WTC11 (cell line): Measurements from ENCODE around the gene CBFA2T3. TPM values are rescaled to one million over a fixed set of nuclear protein-coding genes. Genes with fewer than 3 reads are reported as not detected.

ENCODE experiments used
- ATAC-seq: fragments of 200-7000 bp; cut with Tn5 transposase; 2 replicates; pipeline ENCODE4 v1.10.0; 2021; ENCODE audit warnings: mild to moderate bottlenecking, moderate library complexity
- CTCF ChIA-PET: fragments of 300-600 bp; sonication (Branson Sonifier 250); formaldehyde crosslinking; loops from one replicate; lab custom pipeline; 2021; ENCODE audit warnings: antibody characterized with exemption; lab: Charles Lee
- POLR2A ChIA-PET: fragments of 350-600 bp; sonication (Branson Sonifier 250); formaldehyde crosslinking; loops from one replicate; lab custom pipeline; 2021; ENCODE audit warnings: antibody characterized with exemption; lab: Charles Lee
- DNase-seq: peaks from one replicate; pipeline ENCODE4 v3.0.0; 2021; ENCODE audit warnings: low spot score
- H3K27ac Mint-ChIP-seq: 2 replicates; pipeline ENCODE4 v1.8.0; 2021; ENCODE audit warnings: mixed read lengths
- H3K27me3 Mint-ChIP-seq: 2 replicates; pipeline ENCODE4 v1.8.0; 2021; ENCODE audit warnings: low read depth, mild to moderate bottlenecking, moderate library complexity, mixed read lengths
- H3K36me3 Mint-ChIP-seq: 2 replicates; pipeline ENCODE4 v1.8.0; 2021; ENCODE audit warnings: mixed read lengths
- H3K4me1 Mint-ChIP-seq: 2 replicates; pipeline ENCODE4 v1.8.0; 2022; ENCODE audit warnings: mixed read lengths
- H3K4me3 Mint-ChIP-seq: 2 replicates; pipeline ENCODE4 v1.8.0; 2021; ENCODE audit warnings: mild to moderate bottlenecking, moderate library complexity, mixed read lengths
- H3K9me3 Mint-ChIP-seq: 2 replicates; pipeline ENCODE4 v1.8.0; 2021; ENCODE audit warnings: mixed read lengths
- AR ChIP-seq: fragments of 250-450 bp; sonication (Bioruptor Pico); IDR thresholded peaks from 2 replicates; pipeline ENCODE4 v1.9.0; 2021; ENCODE audit warnings: mild to moderate bottlenecking
- ATF2 ChIP-seq: sonication (generic); formaldehyde crosslinking; IDR thresholded peaks from 2 replicates; pipeline ENCODE4 v1.8.1; 2022; ENCODE audit warnings: low read depth, missing genetic modification reagents, borderline replicate concordance
- CREB1 ChIP-seq: sonication (generic); formaldehyde crosslinking; IDR thresholded peaks from 2 replicates; pipeline ENCODE4 v1.8.0; 2023; ENCODE audit warnings: mild to moderate bottlenecking, missing genetic modification reagents
- E2F5 ChIP-seq: sonication (generic); formaldehyde crosslinking; IDR thresholded peaks from 2 replicates; pipeline ENCODE4 v1.8.1; 2022; ENCODE audit warnings: mild to moderate bottlenecking, moderate library complexity, missing genetic modification reagents
- EMX1 ChIP-seq: fragments of 250-450 bp; sonication (Bioruptor Pico); IDR thresholded peaks from 2 replicates; pipeline ENCODE4 v1.8.0; 2021; ENCODE audit warnings: mild to moderate bottlenecking
- ERG ChIP-seq: fragments of 250-450 bp; sonication (Bioruptor Pico); IDR thresholded peaks from 2 replicates; pipeline ENCODE4 v1.8.0; 2021; ENCODE audit warnings: mild to moderate bottlenecking
- FOXP1 ChIP-seq: sonication (generic); formaldehyde crosslinking; IDR thresholded peaks from 2 replicates; pipeline ENCODE4 v1.8.0; 2022; ENCODE audit warnings: missing genetic modification reagents, mild to moderate bottlenecking, moderate library complexity, borderline replicate concordance
- HMGXB4 ChIP-seq: sonication (generic); formaldehyde crosslinking; IDR thresholded peaks from 2 replicates; pipeline ENCODE4 v1.8.1; 2023; ENCODE audit warnings: mild to moderate bottlenecking, moderate library complexity, missing genetic modification reagents
- KAT7 ChIP-seq: sonication (generic); formaldehyde crosslinking; IDR thresholded peaks from 2 replicates; pipeline ENCODE4 v1.8.1; 2023; ENCODE audit warnings: missing genetic modification reagents, mild to moderate bottlenecking, borderline replicate concordance
- NFYB ChIP-seq: sonication (generic); formaldehyde crosslinking; conservative IDR thresholded peaks from 2 replicates; pipeline ENCODE4 v1.8.0; 2022; ENCODE audit warnings: low read depth, missing genetic modification reagents
- NR2C2 ChIP-seq: sonication (generic); formaldehyde crosslinking; IDR thresholded peaks from 2 replicates; pipeline ENCODE4 v1.8.0; 2022; ENCODE audit warnings: mild to moderate bottlenecking, missing genetic modification reagents
- PRRX2 ChIP-seq: fragments of 250-450 bp; sonication (Bioruptor Pico); IDR thresholded peaks from 2 replicates; pipeline ENCODE4 v1.8.0; 2021; ENCODE audit warnings: mild to moderate bottlenecking
- RORB ChIP-seq: fragments of 250-450 bp; sonication (Bioruptor Pico); IDR thresholded peaks from 2 replicates; pipeline ENCODE4 v1.9.0; 2021; ENCODE audit warnings: mild to moderate bottlenecking
- SOX15 ChIP-seq: fragments of 250-450 bp; sonication (Bioruptor Pico); IDR thresholded peaks from 2 replicates; pipeline ENCODE4 v1.9.0; 2021; ENCODE audit warnings: mild to moderate bottlenecking
- ZMAT4 ChIP-seq: fragments of 250-450 bp; sonication (Bioruptor Pico); IDR thresholded peaks from 2 replicates; pipeline ENCODE4 v1.9.0; 2021; ENCODE audit warnings: mild to moderate bottlenecking
- ZNF281 ChIP-seq: sonication (generic); formaldehyde crosslinking; IDR thresholded peaks from 2 replicates; pipeline ENCODE4 v1.8.0; 2023; ENCODE audit warnings: mild to moderate bottlenecking, missing genetic modification reagents
- ZNF317 ChIP-seq: sonication (generic); formaldehyde crosslinking; IDR thresholded peaks from 2 replicates; pipeline ENCODE4 v1.8.1; 2023; ENCODE audit warnings: low read depth, mild to moderate bottlenecking, moderate library complexity, missing genetic modification reagents, borderline replicate concordance
- ZNF425 ChIP-seq: fragments of 250-450 bp; sonication (Bioruptor Pico); conservative IDR thresholded peaks from 2 replicates; pipeline ENCODE4 v1.9.0; 2021; ENCODE audit warnings: mild to moderate bottlenecking
- total RNA-seq: library from RNA; stranded (reverse); gene quantifications from 3 replicates; pipeline ENCODE4 v1.2.3, GENCODE V29; 2021

Gene CBFA2T3
- total RNA-seq, 1 experiment from 2014 or later: 2.6 TPM

- no peaks in the 10 kb centered on the region for H3K36me3 Mint-ChIP-seq
- POLR2A ChIA-PET: no interaction called here
- peaks cover 2% of the 10 kb centered on the region; the same call in 1 of the 2 replicates for H3K4me1 Mint-ChIP-seq
- H3K27ac Mint-ChIP-seq: no peak overlapping the region
- ATAC-seq (no peak), DNase-seq (no peak)
- H3K4me3 Mint-ChIP-seq: no peak overlapping the region
- no peaks in the 10 kb centered on the region for H3K27me3 Mint-ChIP-seq
- CTCF ChIA-PET: no interaction called here
- no peak for TF ChIP-seq ATF2 (CRISPR knock-in tag)
- no peak for TF ChIP-seq AR (CRISPR knock-in tag)
- TF ChIP-seq EMX1 (CRISPR knock-in tag): no peak
- no peak for TF ChIP-seq FOXP1 (CRISPR knock-in tag)
- TF ChIP-seq RORB (CRISPR knock-in tag): no peak
- H3K9me3 Mint-ChIP-seq: no peaks in the 10 kb centered on the region
Measured at GRCh38 chr16:88903267-88903666, 73.7 kb downstream of the CBFA2T3 start.

GRCh38 chr16:88902744-88903143 is 74.3 kb downstream of the CBFA2T3 start:
- Mint-ChIP-seq H3K27me3 (no peaks in the 10 kb centered on the region), H3K27ac (peak overlapping the region; percentile 57; the same call in 1 of the 2 replicates), H3K9me3 (no peaks in the 10 kb centered on the region), H3K36me3 (no peaks in the 10 kb centered on the region), H3K4me1 (peaks cover 2% of the 10 kb centered on the region; the same call in 1 of the 2 replicates), H3K4me3 (no peak overlapping the region)
- TF ChIP-seq KAT7 (no peak), ZMAT4 (CRISPR knock-in tag) (no peak)
- no peak for DNase-seq
- ChIA-PET POLR2A (no interaction called here), CTCF (no interaction called here)
- ATAC-seq: no peak

- DNase-seq (peak; percentile 46), ATAC-seq (peak; percentile 17)
- ChIA-PET CTCF (interaction anchor here (0.8 to 2.4 kb wide), 8 partner anchors 21 to 266 kb away, joined by 3 to 11 read pairs (median 4); no protein-coding TSS in a partner anchor), POLR2A (no interaction called here)
- Mint-ChIP-seq H3K27me3 (no peaks in the 10 kb centered on the region), H3K4me1 (peaks cover 2% of the 10 kb centered on the region; the same call in 1 of the 2 replicates), H3K27ac (no peak overlapping the region), H3K9me3 (no peaks in the 10 kb centered on the region), H3K4me3 (no peak overlapping the region), H3K36me3 (no peaks in the 10 kb centered on the region)
- TF ChIP-seq SOX15 (CRISPR knock-in tag) (no peak), ZNF317 (CRISPR knock-in tag) (no peak), CREB1 (CRISPR knock-in tag) (no peak), E2F5 (CRISPR knock-in tag) (no peak), HMGXB4 (CRISPR knock-in tag) (no peak), NFYB (no peak), ZNF425 (no peak), ERG (CRISPR knock-in tag) (no peak), NR2C2 (CRISPR knock-in tag) (no peak), ZNF281 (no peak), PRRX2 (no peak)
Measured at GRCh38 chr16:88901718-88902337, 75.2 kb downstream of the CBFA2T3 start.
